Left lung (tissue), 14 donors: ENCODE measurements around the gene KLRG1. TPM values are rescaled to one million over a fixed set of nuclear protein-coding genes. Genes with fewer than 3 reads are reported as not detected.

Experiments used
- ATAC-seq: fragments of 200-7000 bp; cut with Tn5 transposase; one replicate; pipeline ENCODE4 v1.9.1; 2020; ENCODE audit warnings: moderate library complexity
- DNase-seq, 4 donors: peaks; one replicate each; pipeline ENCODE4 v3.0.0-alpha.2; 2013 to 2020
- H3K27ac ChIP-seq, 2 donors: fragments of 200-600 bp; sonication (generic) in 1 of 2; one replicate each; pipeline versions ENCODE4 v1.5.0 to v1.8.0; 2020 to 2021
- H3K27me3 ChIP-seq, 2 donors: fragments of 200-600 bp; sonication (generic) in 1 of 2; one replicate each; pipeline versions ENCODE4 v1.5.0 to v1.8.0; 2020 to 2021
- H3K36me3 ChIP-seq, 2 donors: fragments of 200-600 bp; sonication (generic) in 1 of 2; one replicate each; pipeline versions ENCODE4 v1.5.0 to v1.8.0; 2020 to 2021
- H3K4me1 ChIP-seq, 2 donors: fragments of 200-600 bp; one replicate each; pipeline ENCODE4 v1.8.0; 2021
- H3K4me3 ChIP-seq, 2 donors: fragments of 200-600 bp; sonication (generic) in 1 of 2; one replicate each; pipeline versions ENCODE4 v1.5.0 to v1.8.0; 2020 to 2021; ENCODE audit warnings: mild to moderate bottlenecking in 1 of 2
- H3K9me3 ChIP-seq, 2 donors: fragments of 200-600 bp; sonication (generic) in 1 of 2; one replicate each; pipeline versions ENCODE4 v1.5.0 to v1.8.0; 2020 to 2021
- intact Hi-C, 2 donors: fragments of 100-400 bp; cut with DNase I; formaldehyde crosslinking; loops; one replicate each; pipeline versions ENCODE4 v1.11.2 to v1.14.2; 2022
- long read RNA-seq, 12 donors: library from polyadenylated mRNA in 2 of 12; unstranded in 2 of 12; transcript quantifications; one replicate each; pipeline ENCODE4 v2.0.0 and lab custom pipeline, GENCODE V29; 2019 to 2026
- polyA plus RNA-seq, 6 donors: library from polyadenylated mRNA; unstranded; fragments of 120-200 nt; gene quantifications; one replicate each; pipeline ENCODE4 v1.2.1, GENCODE V29; 2013; ENCODE audit not compliant: insufficient read length in 6 of 6
- total RNA-seq, 2 donors: library from RNA; stranded (reverse); fragmentation: NEBNext Ultra II Directional; extraction: Animal tissue kit (Norgen Biotek cat#: 25700); gene quantifications; one replicate each; pipeline ENCODE4 v1.2.1, GENCODE V29; 2021
- TF ChIP-seq, protein P1 (sequence below), 2 donors: fragments of 200-600 bp; sonication (generic) in 1 of 2; IDR thresholded peaks; one replicate each; pipeline versions ENCODE4 v1.5.0 to v1.8.0; 2021; ENCODE audit warnings: antibody characterized with exemption in 2 of 2
- donor health status: DM: no; HTN: yes; CAD: no.
- donor health status: DM: no; HTN: no; CAD: no.

KLRG1 gene
- total RNA-seq, result 1 to 10 TPM; 2.0 to 3.0 TPM
- polyA plus RNA-seq, result 1 to 10 TPM; 1.1 to 2.3 (median 1.9) TPM
- long read RNA-seq, donor 1, result 0 reads
- long read RNA-seq, donor 2, result 0 reads
- long read RNA-seq, donor 3, partial matches to known transcripts, result 0 of 1 reads
- long read RNA-seq, donor 3, other reads (novel, unspliced or antisense), result 0 of 1 reads
- long read RNA-seq, donor 4, partial matches to known transcripts, result 0 of 3 reads
- long read RNA-seq, donor 4, other reads (novel, unspliced or antisense), result 2 of 3 reads
- long read RNA-seq, donor 5, partial matches to known transcripts, result 1,864 of 1,968 reads
- long read RNA-seq, donor 5, other reads (novel, unspliced or antisense), result 103 of 1,968 reads
- long read RNA-seq, donor 6, result 0 reads
- long read RNA-seq, donor 7, result 0 reads
- long read RNA-seq, donor 8, partial matches to known transcripts, result 0 of 1 reads
- long read RNA-seq, donor 8, other reads (novel, unspliced or antisense), result 0 of 1 reads
- long read RNA-seq, donor 9, result 0 reads
- long read RNA-seq, donor 10, partial matches to known transcripts, result 0 of 2 reads
- long read RNA-seq, donor 10, other reads (novel, unspliced or antisense), result 1 of 2 reads
- long read RNA-seq, donor 11, partial matches to known transcripts, result 0 of 1 reads
- long read RNA-seq, donor 11, other reads (novel, unspliced or antisense), result 0 of 1 reads
- long read RNA-seq, donor 12, result 0 reads

- H3K36me3 ChIP-seq, result no peaks in the 10 kb centered on the region
- no peak within 1 kb of the TSS for H3K27ac ChIP-seq
- DNase-seq (no peak), ATAC-seq (no peak)
- no peak within 1 kb of the TSS for H3K4me3 ChIP-seq
- TF ChIP-seq, protein P1, sequence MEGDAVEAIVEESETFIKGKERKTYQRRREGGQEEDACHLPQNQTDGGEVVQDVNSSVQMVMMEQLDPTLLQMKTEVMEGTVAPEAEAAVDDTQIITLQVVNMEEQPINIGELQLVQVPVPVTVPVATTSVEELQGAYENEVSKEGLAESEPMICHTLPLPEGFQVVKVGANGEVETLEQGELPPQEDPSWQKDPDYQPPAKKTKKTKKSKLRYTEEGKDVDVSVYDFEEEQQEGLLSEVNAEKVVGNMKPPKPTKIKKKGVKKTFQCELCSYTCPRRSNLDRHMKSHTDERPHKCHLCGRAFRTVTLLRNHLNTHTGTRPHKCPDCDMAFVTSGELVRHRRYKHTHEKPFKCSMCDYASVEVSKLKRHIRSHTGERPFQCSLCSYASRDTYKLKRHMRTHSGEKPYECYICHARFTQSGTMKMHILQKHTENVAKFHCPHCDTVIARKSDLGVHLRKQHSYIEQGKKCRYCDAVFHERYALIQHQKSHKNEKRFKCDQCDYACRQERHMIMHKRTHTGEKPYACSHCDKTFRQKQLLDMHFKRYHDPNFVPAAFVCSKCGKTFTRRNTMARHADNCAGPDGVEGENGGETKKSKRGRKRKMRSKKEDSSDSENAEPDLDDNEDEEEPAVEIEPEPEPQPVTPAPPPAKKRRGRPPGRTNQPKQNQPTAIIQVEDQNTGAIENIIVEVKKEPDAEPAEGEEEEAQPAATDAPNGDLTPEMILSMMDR (IDR thresholded peaks at IDR 0.05), result no peak
- H3K27me3 ChIP-seq, result no peaks in the 10 kb centered on the region
- no peaks in the 10 kb centered on the region for H3K9me3 ChIP-seq
- peaks cover 0 to 30% of the 10 kb centered on the region in 2 donors for H3K4me1 ChIP-seq
- intact Hi-C loops, result no loop called here
Observed at GRCh38 chr12:8989413-8989812, at the start of gene KLRG1. TSS of gene KLRG1 (plus strand) at chr12:8989546. CDS start at chr12:8989636, 90 bp downstream.

DNA sequence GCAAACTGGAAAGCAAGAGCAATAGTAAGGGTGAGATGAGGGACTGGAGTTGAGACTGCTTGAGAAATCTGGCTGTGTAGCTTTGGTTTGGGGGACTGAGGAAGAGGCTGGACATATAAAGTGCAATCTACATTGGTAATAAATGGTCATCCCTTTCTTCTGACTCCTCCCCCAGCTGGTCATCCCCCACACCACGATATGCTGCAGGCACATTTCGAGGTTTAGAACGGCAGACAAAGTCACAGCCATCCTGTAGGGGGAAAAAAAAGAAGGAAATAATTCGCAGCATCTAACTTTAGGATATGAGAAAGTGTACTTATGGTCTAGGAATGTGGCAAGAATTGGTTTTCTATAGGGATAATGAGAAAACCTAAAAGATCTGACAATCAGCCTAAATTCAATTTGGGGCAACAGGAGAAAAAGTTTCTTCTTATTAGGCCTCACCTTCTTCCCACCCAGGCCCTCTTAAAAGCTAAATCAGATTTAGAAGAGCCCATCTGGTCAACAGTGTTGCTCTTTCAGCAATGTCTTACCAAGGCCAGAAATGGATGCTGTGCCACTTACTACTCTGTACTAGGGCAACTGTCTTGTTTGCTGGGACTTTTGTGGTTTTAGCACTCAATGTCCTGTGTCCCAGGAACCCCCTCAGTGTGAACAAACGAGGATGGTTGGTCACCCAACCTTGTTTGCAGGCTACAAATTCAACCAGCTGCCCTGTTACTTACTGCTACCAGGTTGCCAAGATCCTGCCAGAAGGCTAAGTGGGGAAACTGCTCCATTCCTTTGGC is 47.5 kb upstream of the KLRG1 start:
- no peaks in the 10 kb centered on the region for H3K27me3 ChIP-seq
- TF ChIP-seq, protein P1 (IDR thresholded peaks at IDR 0.05), result no peak
- intact Hi-C loops, result no loop called here
- H3K36me3 ChIP-seq, result peaks cover 0 to 81% of the 10 kb centered on the region in 2 donors
- ATAC-seq (no peak), DNase-seq (no peak)
- no peaks in the 10 kb centered on the region for H3K9me3 ChIP-seq
- peaks cover 0 to 5% of the 10 kb centered on the region in 2 donors for H3K4me1 ChIP-seq
- no peak overlapping the region for H3K4me3 ChIP-seq
- no peak overlapping the region for H3K27ac ChIP-seq

- ATAC-seq, result no peak
Observed at GRCh38 chr12:8943565-8944186, 45.7 kb upstream of the KLRG1 start.

GRCh38 chr12:8946733-8947132 is 42.6 kb upstream of the KLRG1 start:
- DNase-seq, result no peak
- Histone ChIP-seq H3K36me3 (peaks cover 0 to 51% of the 10 kb centered on the region in 2 donors), H3K9me3 (no peaks in the 10 kb centered on the region), H3K27ac (peak overlapping the region in 1 of 2 donors; percentile 2), H3K27me3 (no peaks in the 10 kb centered on the region), H3K4me3 (no peak overlapping the region), H3K4me1 (peaks cover 6 to 36% of the 10 kb centered on the region in 2 donors)
- intact Hi-C loops, result no loop called here
- TF ChIP-seq, protein P1 (IDR thresholded peaks at IDR 0.05), result no peak
- ATAC-seq, result no peak

More at GRCh38 chr12:8943565-8944186, 45.7 kb upstream of the KLRG1 start:
- no peaks in the 10 kb centered on the region for H3K27me3 ChIP-seq
- no peaks in the 10 kb centered on the region for H3K9me3 ChIP-seq
- no peak overlapping the region for H3K27ac ChIP-seq
- no peak for DNase-seq
- peaks cover 6 to 23% of the 10 kb centered on the region in 2 donors for H3K4me1 ChIP-seq
- TF ChIP-seq, protein P1 (IDR thresholded peaks at IDR 0.05), result no peak
- intact Hi-C loops, result no loop called here
- H3K4me3 ChIP-seq, result no peak overlapping the region
- peaks cover 0 to 63% of the 10 kb centered on the region in 2 donors for H3K36me3 ChIP-seq
